Measurements from ENCODE around the gene RFNG.
"Not testable (repeated sequence)": the region's sequence is repeated elsewhere in the genome, so short reads cannot be mapped to it uniquely, and the experiment has no call there.

Gene RFNG

DNA sequence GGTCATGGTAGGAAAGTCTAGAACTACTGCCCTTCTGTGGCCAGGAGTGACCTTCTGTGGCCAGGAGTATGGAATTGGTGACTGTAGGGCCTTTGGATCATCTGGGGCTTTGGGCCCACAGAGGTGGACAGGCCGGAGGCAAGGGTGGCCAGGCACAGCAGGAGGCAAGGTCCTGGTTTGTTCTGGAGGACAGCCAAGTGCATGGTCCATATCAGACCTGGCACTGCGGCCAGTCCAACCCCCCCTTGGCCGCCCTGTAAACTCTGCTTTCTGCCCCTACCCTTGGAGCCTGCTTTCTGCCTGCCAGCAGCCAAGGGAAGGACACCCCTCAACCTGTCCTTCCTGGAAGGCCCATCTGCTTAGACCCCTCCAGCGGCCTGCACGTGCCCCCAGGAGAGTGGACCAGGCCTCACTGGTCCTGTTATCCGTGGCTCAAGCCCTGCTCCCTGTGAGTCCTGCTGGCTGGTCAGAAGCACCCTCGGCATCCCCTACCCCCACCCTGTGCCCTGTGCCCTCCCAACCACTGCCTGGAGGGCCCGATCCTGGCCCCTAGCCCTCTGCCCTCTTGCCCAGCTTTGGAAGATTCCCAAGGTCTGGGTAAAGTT is 11.8 kb downstream of the RFNG start:
- DNase-seq, result no peak

DNA sequence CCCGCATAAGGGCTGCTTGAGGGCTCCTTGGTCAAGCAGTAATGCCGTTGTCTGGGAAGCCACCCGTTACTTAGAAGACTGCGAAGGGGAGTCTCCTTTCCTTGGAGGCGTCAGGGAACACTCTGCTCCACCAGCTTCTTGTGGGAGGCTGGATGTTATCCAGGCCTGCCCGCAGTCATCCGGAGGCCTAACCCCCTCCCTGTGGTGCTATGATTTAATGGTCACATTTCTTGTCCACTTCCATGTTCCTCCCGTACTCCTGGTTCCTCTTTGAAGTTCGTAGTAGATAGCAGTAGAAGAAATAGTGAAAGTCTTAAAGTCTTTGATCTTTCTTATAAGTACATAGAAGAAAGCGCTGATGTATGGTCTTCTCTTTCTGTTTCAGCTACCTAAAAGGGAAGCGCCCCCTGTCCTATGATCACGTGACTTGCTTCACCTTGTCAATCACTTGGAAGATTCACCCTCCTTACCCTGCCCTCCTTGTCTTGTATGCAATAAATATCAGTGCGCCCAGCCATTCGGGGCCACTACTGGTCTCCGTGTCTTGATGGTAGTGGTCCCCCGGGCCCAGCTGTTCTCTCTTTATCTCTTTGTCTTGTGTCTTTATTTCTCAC is 12.7 kb downstream of the RFNG start:
- DNase-seq, result not testable (repeated sequence)

DNA sequence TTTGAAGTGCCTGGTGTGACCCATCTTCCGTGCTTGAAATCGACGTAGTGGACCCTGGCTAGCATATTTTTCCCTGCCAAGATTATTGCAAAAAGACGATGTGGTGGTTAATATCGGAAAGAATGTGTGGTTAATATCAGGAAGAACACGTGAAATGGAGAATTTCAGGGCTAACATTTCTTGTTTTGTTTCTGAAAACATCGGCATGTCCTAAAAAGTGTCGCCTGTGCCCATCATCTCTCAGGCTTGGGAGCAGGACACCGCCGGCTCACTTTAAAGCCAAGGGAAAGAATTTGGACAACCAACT is 13.8 kb downstream of the RFNG start:
- no peak for DNase-seq

DNA sequence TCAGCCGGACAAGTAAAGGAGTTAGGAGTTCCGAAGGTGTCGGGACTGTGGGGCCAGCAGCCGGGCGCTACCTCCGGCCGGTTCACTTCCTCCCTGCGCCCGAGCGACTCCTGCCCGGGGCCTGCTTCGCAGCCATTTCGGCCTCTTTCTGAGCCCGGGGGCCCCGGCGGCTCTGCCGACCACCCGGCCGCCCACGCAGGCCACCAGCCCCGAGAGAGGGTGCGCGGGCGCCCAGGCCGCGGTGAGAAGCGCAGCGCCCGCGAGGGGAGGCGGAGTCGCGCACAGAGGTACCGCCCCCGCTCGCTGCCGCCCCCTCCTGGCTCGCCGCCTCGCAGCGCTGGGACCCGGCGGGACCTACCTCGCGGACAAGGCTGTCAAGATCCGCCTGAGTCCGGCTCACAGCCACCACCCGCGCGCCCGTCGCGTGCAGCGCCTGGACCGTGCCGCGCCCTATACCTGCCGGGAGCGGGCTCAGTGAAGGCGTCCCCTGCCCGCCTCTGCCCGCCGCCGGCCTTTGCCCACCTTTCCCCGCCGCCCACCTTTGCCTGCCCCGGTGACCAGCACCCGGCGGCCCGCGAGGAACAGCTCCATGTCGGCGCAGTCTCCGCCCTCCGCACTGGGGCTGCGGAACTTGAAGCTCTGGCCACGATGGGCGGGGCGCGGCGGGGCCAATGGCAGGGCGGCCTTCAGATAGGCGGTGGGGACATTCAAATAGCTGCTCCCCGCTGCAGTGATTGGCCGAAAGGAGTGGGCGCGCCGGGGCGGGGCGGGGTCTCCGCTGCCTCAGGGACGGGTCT is 14.3 kb downstream of the RFNG start, which contains the start of gene DCXR:
Gene DCXR (minus strand): TSS at position 606 of the 797 bp plus-strand sequence. CDS start 15 bp downstream, at position 591.
- peak; percentile 78 for DNase-seq

DNA sequence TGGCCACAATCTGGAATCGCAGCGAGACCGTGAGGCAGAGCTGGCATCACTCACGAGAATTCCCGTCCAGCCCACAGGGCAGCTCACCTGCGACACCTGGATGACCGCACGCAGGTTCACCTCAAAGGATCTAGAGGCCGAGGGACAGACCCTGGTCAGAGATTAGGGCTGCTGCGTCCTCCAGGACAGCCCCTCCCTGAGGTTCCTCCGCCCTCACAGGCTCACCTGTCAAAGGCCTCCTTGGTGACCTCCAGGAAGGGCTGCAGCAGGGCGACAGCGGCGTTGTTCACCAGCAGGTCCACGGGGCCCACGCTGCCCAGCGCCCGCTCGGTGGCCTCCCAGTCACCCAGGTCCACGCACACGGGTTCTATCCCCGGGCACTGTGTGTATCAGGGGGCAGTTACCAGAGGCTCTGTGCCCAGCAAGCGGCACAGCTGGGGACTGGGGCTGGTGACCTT is 14.9 kb downstream of the RFNG start:
- no peak for DNase-seq

DNA sequence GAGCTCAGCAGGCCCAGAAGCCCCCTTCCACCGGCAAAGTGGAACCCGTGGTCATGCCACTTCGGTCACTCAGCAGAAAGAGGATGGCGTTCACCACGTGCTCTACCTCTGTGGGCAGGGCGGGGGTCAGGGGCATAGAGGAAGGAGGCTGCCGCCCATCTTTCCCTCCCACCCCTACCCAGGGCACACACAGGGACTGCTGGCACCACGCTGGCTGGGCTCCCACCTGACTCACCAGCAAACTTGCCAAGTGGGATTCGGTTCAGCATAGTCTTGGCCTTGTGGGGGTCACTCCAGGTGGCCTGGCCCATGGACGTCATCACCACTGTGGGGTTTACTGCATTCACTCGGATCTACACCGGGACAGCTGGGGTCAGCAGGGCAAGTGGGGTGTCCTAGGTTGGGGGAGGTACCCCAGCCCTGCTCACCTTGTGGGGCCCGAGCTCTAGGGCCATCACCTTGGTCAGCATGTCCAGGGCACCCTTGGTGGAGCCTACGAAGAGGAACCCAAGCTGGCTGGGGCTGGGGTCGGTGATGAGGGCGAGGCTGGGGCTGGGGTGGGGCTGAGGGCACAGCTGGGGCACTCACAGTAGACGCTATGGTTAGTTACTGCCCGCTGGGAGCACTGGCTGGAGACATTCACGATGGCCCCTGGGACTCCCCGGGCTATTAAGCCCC is 15.5 kb downstream of the RFNG start:
- DNase-seq, result no peak

DNA sequence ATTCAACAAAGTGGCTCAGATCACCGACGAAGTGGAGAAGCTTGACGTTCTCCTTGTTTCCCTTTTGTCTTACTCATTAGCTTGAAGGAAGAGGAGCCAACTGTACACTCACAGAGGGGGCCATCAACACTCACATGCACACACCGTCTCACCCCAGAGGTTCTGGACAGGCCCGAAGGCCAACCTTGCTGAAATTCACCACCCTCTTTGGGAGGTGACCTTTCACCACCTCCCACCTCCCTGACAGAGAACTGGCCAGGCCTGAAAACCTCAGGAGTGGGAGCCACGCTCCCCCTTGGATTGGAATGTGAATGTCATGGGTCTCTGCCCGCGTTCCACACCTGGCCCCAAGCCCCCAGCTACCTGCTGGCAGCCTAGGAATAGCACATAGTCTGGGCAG is 16.1 kb downstream of the RFNG start:
- DNase-seq, result no peak

DNA sequence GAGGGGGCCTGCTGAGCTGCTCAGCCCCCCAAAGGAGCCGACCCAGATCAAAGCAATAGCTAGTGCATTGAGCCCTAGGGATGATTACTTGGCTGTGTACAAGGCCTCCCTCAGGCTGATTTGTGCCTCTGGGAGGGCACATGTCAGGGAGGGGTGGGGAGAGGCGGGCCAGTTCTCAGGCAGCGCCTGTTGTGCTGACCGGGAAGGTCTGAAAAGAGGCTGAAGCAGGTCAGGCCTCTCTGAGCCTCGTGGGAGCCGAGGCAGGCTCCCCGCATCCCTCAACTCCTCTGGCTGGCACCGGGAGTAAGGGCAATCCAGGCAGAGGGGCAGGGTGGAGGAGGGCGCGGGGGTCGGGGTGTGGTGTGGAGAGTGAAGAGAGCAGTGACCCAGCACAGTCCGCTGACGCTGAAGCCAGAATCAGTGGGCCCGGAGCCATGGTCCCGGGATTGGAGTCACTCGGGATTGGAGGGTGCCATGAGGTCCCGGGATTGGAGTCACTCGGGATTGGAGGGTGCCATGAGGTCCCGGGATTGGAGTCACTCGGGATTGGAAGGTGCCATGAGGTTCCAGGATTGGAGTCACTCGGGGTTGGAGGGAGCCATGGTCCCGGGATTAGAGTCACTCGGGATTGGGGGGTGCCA is 17.1 kb downstream of the RFNG start:
- DNase-seq, result no peak

DNA sequence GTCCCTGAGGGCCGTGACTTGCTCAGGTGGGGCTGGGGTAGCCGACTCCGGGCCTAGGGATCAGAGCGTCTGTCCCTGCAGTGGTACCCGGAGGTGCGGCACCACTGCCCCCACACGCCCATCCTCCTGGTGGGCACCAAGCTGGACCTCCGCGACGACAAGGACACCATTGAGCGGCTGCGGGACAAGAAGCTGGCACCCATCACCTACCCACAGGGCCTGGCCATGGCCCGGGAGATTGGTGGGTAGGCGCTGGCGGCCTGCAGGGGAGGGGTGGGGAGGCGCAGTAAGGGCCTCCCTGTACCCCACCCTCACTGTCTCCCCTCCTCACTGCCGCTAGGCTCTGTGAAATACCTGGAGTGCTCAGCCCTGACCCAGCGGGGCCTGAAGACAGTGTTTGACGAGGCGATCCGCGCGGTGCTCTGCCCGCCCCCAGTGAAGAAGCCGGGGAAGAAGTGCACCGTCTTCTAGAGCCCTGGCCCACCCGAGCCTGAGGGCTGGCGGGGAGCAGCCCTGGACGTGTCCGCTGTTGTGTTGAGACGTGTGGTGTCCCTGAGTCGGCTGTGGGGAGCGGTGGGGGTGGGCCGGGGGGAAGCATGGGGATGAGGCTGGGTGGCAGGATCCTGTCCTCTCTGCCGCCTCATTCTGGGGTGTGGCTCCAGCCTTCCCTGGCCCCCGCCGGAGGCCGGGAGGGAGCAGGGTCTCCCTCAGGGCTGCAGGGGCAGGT is 18.1 kb downstream of the RFNG start:
- no peak for DNase-seq

DNA sequence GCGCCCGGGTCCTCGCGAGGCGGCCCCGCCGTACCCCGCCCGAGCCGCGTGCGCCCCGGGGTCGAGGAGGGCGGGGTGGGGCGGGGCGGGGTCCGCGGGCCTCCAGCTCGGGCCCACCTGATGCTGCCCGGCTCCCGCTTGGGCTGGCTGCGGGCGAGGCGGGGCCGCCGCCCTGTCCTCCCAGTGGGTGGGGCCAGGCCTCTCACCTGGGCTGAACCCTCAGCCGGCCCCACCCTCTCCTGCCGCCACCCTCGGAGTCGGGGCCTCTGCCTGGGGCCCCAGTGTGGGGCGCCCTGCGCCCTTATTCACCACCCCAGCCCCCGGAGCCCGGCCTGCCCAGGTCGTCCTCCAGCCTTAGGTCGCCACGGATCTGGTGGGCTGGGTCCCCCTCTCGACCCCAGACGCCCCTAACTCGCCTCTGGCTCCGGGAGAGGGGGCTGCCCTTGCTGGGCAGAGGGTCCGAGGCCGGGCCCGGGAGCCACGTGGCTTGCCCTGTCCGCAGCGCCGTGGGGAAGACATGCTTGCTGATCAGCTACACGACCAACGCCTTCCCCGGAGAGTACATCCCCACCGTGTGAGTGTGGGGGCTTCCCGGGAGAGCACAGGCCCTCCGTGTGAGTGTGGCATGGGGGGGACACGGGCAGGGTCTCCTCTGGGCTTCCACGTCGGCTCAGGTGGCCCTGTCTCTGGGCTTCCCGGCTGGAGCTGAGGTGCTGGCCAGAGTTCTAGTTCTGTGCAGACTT is 19.6 kb downstream of the RFNG start:
- no peak for DNase-seq

DNA sequence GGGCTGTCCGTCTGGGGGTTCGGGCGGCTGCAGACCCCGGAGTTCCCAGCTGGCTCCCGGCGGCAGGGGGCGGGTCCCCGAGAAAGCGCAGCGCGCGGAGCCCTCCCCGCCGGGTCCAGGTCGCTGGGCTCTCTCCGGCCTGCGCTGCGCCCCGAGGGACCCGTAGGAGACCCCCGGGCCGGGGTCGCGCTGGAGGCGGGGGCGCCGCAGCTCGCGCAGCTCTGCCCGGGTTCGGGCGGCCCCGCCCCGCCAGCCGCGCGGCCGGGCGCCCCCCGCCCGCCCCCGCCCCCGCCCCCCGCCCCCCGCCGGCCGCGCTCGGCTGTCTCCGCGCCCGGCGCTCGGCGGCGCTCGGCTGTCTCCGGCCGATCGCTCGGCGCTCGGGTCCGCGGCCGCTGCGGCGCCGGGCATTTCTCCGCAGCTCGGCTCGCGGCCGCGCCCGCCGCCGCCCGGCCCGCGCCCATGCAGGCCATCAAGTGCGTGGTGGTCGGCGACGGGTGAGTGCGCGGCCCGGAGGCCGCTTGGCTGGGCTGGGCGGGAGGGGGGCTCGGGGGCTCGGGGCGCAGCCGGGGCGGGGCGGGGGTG is 20.2 kb downstream of the RFNG start, which contains the start of gene RAC3:
Gene RAC3 (plus strand): TSS at position 376 of the 582 bp plus-strand sequence. CDS start 84 bp downstream, at position 460.
- DNase-seq, result no peak

DNA sequence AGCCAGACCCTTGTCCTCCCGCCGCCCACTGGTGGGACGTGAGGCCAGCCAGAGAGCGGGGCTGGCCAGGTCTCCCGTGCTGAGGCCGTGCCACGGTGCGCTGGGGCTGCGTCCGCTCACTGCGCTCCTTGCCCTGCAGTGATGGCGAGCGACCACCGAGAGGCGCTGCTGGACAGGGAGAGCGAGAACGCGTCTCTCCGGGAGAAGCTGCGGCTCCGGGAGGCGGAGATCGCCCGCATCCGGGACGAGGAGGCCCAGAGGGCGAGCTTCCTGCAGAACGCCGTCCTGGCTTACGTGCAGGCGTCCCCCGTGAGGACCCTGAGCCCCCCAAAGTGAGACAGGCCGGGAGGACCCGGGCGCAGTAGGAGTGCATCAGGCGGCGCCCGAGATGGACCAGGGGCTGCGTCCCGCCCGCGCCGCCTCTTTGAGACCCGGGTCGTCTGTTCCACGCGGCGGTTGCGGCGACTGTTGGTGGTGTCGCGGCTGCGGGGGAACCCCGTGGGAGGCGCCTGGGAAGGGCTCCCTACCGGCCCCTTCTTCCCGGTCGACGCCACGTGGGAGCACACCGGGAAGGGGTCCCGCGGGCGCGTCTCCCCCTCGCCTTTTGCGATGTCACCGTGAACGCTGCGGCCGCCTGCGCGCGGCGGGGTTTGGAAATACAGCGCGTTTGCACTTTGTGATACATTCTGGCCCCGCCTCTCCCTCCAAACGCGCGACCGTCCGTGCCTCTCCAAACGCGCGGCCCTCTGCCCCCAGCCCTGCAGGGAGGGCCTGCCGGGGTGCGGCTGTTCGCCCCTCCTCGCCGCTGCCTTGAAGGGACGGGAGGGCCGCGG is 20.9 kb downstream of the RFNG start:
- DNase-seq, result peak; percentile 83

DNA sequence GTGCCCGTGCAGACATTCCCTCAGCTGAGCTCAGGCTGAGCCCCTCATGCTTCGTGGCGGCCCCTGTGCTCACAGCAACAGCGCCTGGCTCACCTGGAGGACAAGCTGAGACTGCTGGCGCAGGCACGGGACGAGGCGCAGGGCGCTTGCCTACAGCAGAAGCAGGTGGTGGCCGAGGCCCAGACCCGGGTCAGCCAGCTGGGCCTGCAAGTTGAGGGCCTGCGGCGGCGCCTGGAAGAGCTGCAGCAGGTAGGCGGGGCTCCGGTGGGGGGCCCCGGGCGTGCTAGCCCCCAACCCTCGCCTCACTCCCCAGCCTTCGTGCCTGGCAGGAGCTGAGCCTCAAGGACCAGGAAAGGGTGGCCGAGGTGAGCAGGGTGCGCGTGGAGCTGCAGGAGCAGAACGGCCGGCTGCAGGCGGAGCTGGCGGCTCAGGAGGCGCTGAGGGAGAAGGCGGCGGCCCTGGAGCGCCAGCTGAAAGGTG is 21.6 kb downstream of the RFNG start:
- no peak for DNase-seq

DNA sequence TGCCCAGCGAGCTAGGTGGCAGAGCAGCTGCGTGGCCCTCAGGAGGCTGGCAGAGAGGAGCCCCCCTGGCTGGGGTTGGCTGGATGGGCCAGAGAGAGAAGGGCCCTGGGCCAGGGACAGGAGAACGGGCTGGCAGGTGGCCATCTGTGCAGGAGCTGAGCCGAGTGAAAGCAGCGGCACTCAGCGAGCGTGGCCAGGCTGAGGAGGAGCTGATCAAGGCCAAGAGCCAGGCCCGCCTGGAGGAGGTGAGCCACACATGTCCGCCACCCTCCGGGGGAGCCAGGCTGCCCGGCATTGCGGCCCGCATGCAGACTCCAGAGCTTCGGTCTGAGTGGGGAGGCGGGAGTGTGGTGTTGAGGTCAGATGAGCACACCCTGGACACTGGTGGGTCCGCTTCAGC is 22.2 kb downstream of the RFNG start:
- DNase-seq, result no peak

DNA sequence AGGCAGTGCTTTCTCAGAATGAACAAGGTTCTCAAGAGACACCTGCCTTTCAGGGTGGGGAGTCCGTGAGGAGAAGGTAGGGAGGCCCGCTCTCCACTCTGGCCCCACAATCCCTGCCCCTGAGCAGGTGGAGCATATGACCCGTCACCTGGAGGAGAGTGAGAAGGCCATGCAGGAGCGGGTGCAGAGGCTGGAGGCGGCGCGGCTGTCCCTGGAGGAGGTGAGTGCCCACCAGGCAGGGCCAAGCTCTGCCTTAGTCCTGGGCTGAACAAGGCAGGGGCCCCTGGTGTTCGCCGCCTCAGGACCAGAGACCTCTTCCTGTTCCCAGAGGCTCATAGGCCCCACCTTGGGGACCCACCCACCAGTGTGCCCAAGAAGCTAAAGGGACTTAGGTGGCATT is 22.6 kb downstream of the RFNG start:
- no peak for DNase-seq

DNA sequence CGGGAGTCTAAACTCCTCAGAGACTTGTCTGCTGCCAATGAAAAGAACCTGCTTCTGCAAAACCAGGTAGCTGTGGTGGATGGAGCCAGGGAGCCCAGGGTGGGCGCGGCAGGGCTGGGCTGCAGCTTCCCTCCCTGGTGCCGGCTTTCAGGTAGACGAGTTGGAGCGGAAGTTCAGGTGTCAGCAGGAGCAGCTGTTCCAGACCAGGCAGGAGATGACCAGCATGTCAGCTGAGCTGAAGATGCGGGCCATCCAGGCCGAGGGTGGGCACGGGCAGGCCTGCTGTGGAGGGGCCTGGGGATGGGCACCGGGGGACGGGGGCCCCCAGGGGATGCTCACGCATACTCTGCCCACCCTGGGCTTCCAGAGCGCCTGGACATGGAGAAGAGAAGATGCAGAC is 23.4 kb downstream of the RFNG start:
- DNase-seq, result no peak

DNA sequence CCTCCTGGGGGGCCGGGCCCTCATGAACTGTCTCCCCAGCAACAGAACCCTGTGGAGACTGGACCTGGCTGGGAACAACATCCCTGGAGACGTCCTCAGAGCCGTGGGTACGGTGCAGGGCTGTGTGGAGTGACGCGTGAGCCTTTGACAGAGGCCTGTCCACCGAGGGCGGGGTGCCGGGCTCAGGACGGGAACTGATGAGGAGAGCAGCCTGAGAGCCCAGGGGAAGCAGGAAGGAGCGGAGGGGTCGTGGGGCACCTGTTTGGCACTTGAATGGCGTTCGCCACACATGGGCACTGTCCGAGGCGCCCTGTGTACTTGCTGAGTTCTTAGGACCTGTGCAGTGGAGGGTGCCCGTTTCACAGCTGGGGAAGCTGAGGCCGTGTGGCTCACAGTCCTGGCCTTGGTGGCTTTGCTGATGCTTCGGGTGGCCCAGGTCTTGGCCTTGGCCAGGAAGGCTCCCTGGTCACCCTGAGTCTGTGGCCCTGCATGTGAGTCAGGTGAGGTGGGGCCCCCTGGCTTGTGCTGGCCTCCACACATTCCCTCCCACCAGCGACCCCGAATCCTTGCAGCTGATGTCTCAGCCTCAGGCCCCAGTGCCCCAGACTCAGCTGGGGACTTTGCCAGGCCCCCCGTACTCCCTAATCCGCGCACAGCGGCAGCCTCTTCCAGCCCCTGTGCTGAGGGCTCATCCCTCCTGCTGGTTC is 26.1 kb downstream of the RFNG start:
- no peak for DNase-seq

DNA sequence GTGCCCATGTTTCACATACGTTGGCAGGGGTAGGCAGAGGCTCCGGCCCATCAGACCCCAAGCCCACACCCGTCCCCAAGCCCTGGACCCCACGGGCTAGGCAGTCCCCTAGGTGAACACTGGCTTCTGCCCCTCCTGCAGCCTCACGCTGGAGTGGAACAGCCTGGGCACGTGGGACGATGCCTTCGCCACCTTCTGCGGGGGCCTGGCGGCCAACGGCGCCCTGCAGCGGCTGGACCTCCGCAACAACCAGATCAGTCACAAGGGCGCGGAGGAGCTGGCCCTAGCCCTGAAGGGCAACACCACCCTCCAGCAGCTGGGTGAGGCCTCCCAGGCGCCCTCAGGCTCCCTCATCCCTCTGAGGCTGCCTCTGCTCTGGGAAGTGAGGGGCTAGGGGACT is 26.8 kb downstream of the RFNG start:
- no peak for DNase-seq

Data from KG1 (cell line).